Heart left ventricle (tissue), 13 donors: ENCODE data around the gene RTP3.

Experiments used
- POLR2A ChIP-seq, 2 donors: fragments of 450-650 bp; IDR thresholded peaks; one replicate each; pipeline ENCODE4 v1.6.1; 2017; ENCODE audit warnings: antibody characterized with exemption in 2 of 2, mild to moderate bottlenecking in 2 of 2, moderate library complexity in 2 of 2
- TF ChIP-seq, protein P1 (sequence below), 12 donors: fragments of 200-600 bp; sonication (generic) in 4 of 12; IDR thresholded peaks; one replicate each; pipeline versions ENCODE4 v1.5.0 to v1.8.0; 2018 to 2022; ENCODE audit warnings: antibody characterized with exemption in 12 of 12, mild to moderate bottlenecking in 5 of 12
- donor health status: ischemic (EF 13 %, LVEDD 7.1; RV severe dilation, severe dysfunction).
- donor health status: DM: no; HTN: yes; CAD: no.
- donor health status: DM: no; HTN: no; CAD: no.
- donor health status: ischemic (EF 25% LVEDD 6.9; RV normal size, moderate dysfunction).
- donor health status: ischemic (EF 25% LVEDD 5.7; RV mildly dilated, moderate dysfunction).
- donor health status: ischemic (EF 35%, LVEDD 5.7; RV mildly dilated, moderate dysfunction).
- donor health status: nonischemic (EF 11% LVEDD 7.7; RV severe dilation, severe dysfunction).
- donor health status: DM: yes; HTN: yes; CAD: no.
- donor health status: PGD.
- donor health status: ischemic (EF 29% LVEDD 5.4; RV normal size, mild dysfunction).
- donor health status: nonischemic (EF 23%, LVEDD 6.1; RV moderate dilation, normal function).

- TF ChIP-seq, protein P1, sequence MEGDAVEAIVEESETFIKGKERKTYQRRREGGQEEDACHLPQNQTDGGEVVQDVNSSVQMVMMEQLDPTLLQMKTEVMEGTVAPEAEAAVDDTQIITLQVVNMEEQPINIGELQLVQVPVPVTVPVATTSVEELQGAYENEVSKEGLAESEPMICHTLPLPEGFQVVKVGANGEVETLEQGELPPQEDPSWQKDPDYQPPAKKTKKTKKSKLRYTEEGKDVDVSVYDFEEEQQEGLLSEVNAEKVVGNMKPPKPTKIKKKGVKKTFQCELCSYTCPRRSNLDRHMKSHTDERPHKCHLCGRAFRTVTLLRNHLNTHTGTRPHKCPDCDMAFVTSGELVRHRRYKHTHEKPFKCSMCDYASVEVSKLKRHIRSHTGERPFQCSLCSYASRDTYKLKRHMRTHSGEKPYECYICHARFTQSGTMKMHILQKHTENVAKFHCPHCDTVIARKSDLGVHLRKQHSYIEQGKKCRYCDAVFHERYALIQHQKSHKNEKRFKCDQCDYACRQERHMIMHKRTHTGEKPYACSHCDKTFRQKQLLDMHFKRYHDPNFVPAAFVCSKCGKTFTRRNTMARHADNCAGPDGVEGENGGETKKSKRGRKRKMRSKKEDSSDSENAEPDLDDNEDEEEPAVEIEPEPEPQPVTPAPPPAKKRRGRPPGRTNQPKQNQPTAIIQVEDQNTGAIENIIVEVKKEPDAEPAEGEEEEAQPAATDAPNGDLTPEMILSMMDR (IDR thresholded peaks at IDR 0.05), result no peak
- TF ChIP-seq POLR2A (IDR thresholded peaks at IDR 0.05), result no peak
These were observed 29.5 kb downstream of the RTP3 start for GRCh38 chr3:46527239-46527638.
